A673 (cell line): ENCODE data around the gene AQR. TPM values are rescaled to one million over a fixed set of nuclear protein-coding genes. Genes with fewer than 3 reads are reported as not detected.

Source experiments
- BruUV-seq: library from RNA; stranded (reverse); fragments of 400-500 nt; replicated peaks from 2 replicates; lab custom pipeline; 2021; lab: Mats Ljungman, UMichigan
- CTCF ChIA-PET: fragments of 300-600 bp; sonication (Branson Sonifier 250); formaldehyde crosslinking; loops from one replicate; lab custom pipeline; 2022; ENCODE audit warnings: antibody characterized with exemption; lab: Charles Lee
- POLR2A ChIA-PET: fragments of 300-600 bp; sonication (Branson Sonifier 250); formaldehyde crosslinking; loops from one replicate; lab custom pipeline; 2022; ENCODE audit warnings: antibody characterized with exemption; ENCODE audit not compliant: low non-redundant PET; lab: Charles Lee
- DNase-seq: peaks from one replicate; pipeline ENCODE4 v3.0.0-alpha.2; 2015; ENCODE audit warnings: low spot score
- H3K27ac ChIP-seq: fragments of 200-600 bp; sonication (generic); 2 replicates; pipeline ENCODE4 v1.5.1; 2016; ENCODE audit warnings: mixed run types, low read depth, mild to moderate bottlenecking, mixed read lengths, antibody characterized with exemption, low read length; ENCODE audit not compliant: poor library complexity, severe bottlenecking
- H3K27me3 ChIP-seq: fragments of 200-600 bp; sonication (generic); replicated peaks from 2 replicates; pipeline ENCODE4 v1.6.1; 2017; ENCODE audit warnings: mixed run types, low read depth, mild to moderate bottlenecking, mixed read lengths, antibody characterized with exemption, low read length; ENCODE audit not compliant: insufficient read depth, poor library complexity
- H3K36me3 ChIP-seq: fragments of 200-600 bp; sonication (generic); 2 replicates; pipeline ENCODE4 v1.6.1; 2016; ENCODE audit warnings: mixed run types, mild to moderate bottlenecking, mixed read lengths, antibody characterized with exemption, low read length; ENCODE audit not compliant: insufficient read depth, poor library complexity, severe bottlenecking
- H3K4me1 ChIP-seq: fragments of 200-600 bp; sonication (generic); 2 replicates; pipeline ENCODE4 v1.6.1; 2017; ENCODE audit warnings: mixed run types, mild to moderate bottlenecking, mixed read lengths, antibody characterized with exemption, low read length; ENCODE audit not compliant: insufficient read depth, poor library complexity, severe bottlenecking
- H3K4me3 ChIP-seq: fragments of 200-600 bp; sonication (generic); 2 replicates; pipeline ENCODE4 v1.5.1; 2016; ENCODE audit warnings: low read depth, mixed run types, mild to moderate bottlenecking, mixed read lengths, low read length; ENCODE audit not compliant: poor library complexity, severe bottlenecking
- H3K9me3 ChIP-seq: fragments of 200-600 bp; sonication (generic); 2 replicates; pipeline ENCODE4 v1.6.1; 2016; ENCODE audit warnings: mixed run types, low read depth, mild to moderate bottlenecking, mixed read lengths, antibody characterized with exemption, low read length; ENCODE audit not compliant: poor library complexity, severe bottlenecking
- CTCF ChIP-seq: fragments of 300-800, 200-600 bp; sonication (generic); conservative IDR thresholded peaks from 2 replicates; pipeline ENCODE4 v1.5.1; 2017; ENCODE audit warnings: low read depth, mild to moderate bottlenecking, antibody characterized with exemption, low read length, moderate library complexity, mixed read lengths
- EZH2 ChIP-seq: fragments of 200-600 bp; sonication (generic); IDR thresholded peaks from 2 replicates; pipeline ENCODE4 v1.6.1; 2017; ENCODE audit warnings: borderline replicate concordance, low read depth, mild to moderate bottlenecking, mixed read lengths, antibody characterized with exemption, low read length; ENCODE audit not compliant: poor library complexity, severe bottlenecking
- intact Hi-C: fragments of 100-400 bp; cut with micrococcal nuclease; formaldehyde crosslinking; loops from one replicate; pipeline ENCODE4 v1.10.0; 2022; ENCODE audit not compliant: unreplicated experiment
- total RNA-seq: library from RNA; stranded (reverse); gene quantifications from 2 replicates; pipeline ENCODE4 v1.2.3, GENCODE V29; 2021

Gene AQR
- total RNA-seq, 1 experiment from 2014 or later: 34.2 TPM

DNA sequence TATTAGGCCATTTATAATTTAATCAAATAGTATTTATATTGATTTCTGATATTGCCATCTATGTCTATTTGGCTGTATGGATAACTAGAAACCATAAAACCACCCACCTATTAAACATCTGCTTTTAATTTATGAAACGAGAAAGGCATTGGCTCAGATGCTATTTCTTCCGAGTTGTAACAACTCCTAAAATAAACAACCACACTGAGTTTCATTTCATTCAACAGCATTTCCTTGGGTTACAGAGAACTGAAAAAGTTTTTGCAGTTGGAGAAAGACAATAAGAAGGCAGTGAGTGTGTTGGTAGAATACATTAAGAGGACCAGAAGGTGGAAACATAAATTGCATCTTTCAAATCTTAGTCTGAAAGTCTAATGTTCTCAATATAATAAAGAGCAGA is 79.1 kb downstream of the AQR start:
- H3K9me3 ChIP-seq: peaks cover 19% of the 10 kb centered on the region
- intact Hi-C loops: no loop called here
- ChIA-PET CTCF (no interaction called here), POLR2A (no interaction called here)
- no peaks in the 10 kb centered on the region for H3K27me3 ChIP-seq
- BruUV-seq: no TSS peak
- H3K4me3 ChIP-seq: no peak overlapping the region
- no peak for DNase-seq
- peaks cover 4% of the 10 kb centered on the region for H3K4me1 ChIP-seq
- peaks cover 35% of the 10 kb centered on the region for H3K36me3 ChIP-seq
- no peak for TF ChIP-seq CTCF
- no peak for TF ChIP-seq EZH2
- H3K27ac ChIP-seq: no peak overlapping the region

GRCh38 chr15:34889476-34889875 is 80.1 kb downstream of the AQR start:
- DNase-seq: no peak
- intact Hi-C loops: no loop called here
- peaks cover 19% of the 10 kb centered on the region for H3K9me3 ChIP-seq
- ChIA-PET POLR2A (no interaction called here), CTCF (no interaction called here)
- H3K4me3 ChIP-seq: no peak overlapping the region
- H3K27ac ChIP-seq: no peak overlapping the region
- H3K4me1 ChIP-seq: peaks cover 4% of the 10 kb centered on the region
- TF ChIP-seq CTCF (no peak), EZH2 (no peak)
- BruUV-seq: no TSS peak
- peaks cover 34% of the 10 kb centered on the region for H3K36me3 ChIP-seq
- H3K27me3 ChIP-seq: no peaks in the 10 kb centered on the region

- TF ChIP-seq EZH2: no peak
- TF ChIP-seq CTCF: no peak
- intact Hi-C loops: no loop called here
- ChIA-PET CTCF (no interaction called here), POLR2A (no interaction called here)
- Histone ChIP-seq H3K4me3 (no peak overlapping the region), H3K4me1 (peaks cover 4% of the 10 kb centered on the region), H3K27me3 (no peaks in the 10 kb centered on the region), H3K9me3 (no peaks in the 10 kb centered on the region), H3K27ac (no peak overlapping the region), H3K36me3 (peaks cover 19% of the 10 kb centered on the region)
- DNase-seq: no peak
- no TSS peak for BruUV-seq
These were observed 83.4 kb downstream of the AQR start for GRCh38 chr15:34886134-34886533.
